Activated T-cell treated with anti-CD3 and anti-CD28 coated beads, Interleukin-2, amount 50 U/mL, for 48 hours (primary cell): ENCODE results near the gene WWOX.

Experiments
- DNase-seq, 2 experiments: peaks; one replicate each; pipeline ENCODE4 v3.0.0-alpha.2; 2020

The WWOX gene

GRCh38 chr16:78415013-78415412 lies 315.6 kb downstream of the WWOX start:
- DNase-seq, result no peak

GRCh38 chr16:78415669-78416068 lies 316.2 kb downstream of the WWOX start:
- no peak for DNase-seq

- DNase-seq, result no peak
Measured at GRCh38 chr16:78416400-78416799, 316.9 kb downstream of the WWOX start.

GRCh38 chr16:78421181-78421708 lies 321.8 kb downstream of the WWOX start:
- no peak for DNase-seq

- no peak for DNase-seq
Measured at GRCh38 chr16:78425281-78425680, 325.8 kb downstream of the WWOX start.

GRCh38 chr16:78425891-78426510 lies 326.5 kb downstream of the WWOX start:
- no peak for DNase-seq

GRCh38 chr16:78428193-78428592 lies 328.7 kb downstream of the WWOX start:
- DNase-seq, result no peak

- no peak for DNase-seq
Measured at GRCh38 chr16:78430281-78430680, 330.8 kb downstream of the WWOX start.

- no peak for DNase-seq
Measured at GRCh38 chr16:78431004-78431670, 331.7 kb downstream of the WWOX start.

- DNase-seq, result no peak
Measured at GRCh38 chr16:78431701-78432100, 332.2 kb downstream of the WWOX start.

GRCh38 chr16:78432451-78432850 lies 333.0 kb downstream of the WWOX start:
- DNase-seq, result no peak

GRCh38 chr16:78433116-78433515 lies 333.7 kb downstream of the WWOX start:
- no peak for DNase-seq

GRCh38 chr16:78434401-78434800 lies 334.9 kb downstream of the WWOX start:
- no peak for DNase-seq

- no peak for DNase-seq
Measured at GRCh38 chr16:78435260-78435659, 335.8 kb downstream of the WWOX start.

GRCh38 chr16:78436023-78436422 lies 336.6 kb downstream of the WWOX start:
- no peak for DNase-seq

- DNase-seq, result no peak
Measured at GRCh38 chr16:78436846-78437245, 337.4 kb downstream of the WWOX start.

GRCh38 chr16:78437352-78437968 lies 338.0 kb downstream of the WWOX start:
- DNase-seq, result peak; percentile 23 to 31

- no peak for DNase-seq
Measured at GRCh38 chr16:78438219-78438618, 338.8 kb downstream of the WWOX start.

GRCh38 chr16:78438632-78439031 lies 339.2 kb downstream of the WWOX start:
- DNase-seq, result no peak

GRCh38 chr16:78439646-78440045 lies 340.2 kb downstream of the WWOX start:
- no peak for DNase-seq

GRCh38 chr16:78441298-78441697 lies 341.8 kb downstream of the WWOX start:
- no peak for DNase-seq

- DNase-seq, result no peak
Measured at GRCh38 chr16:78443542-78444364, 344.3 kb downstream of the WWOX start.

GRCh38 chr16:78445818-78446217 lies 346.4 kb downstream of the WWOX start:
- DNase-seq, result no peak
